Putamen (tissue), 1 donor: ENCODE results near the gene CIT.
A peak's percentile ranks its signal among the peaks of the same experiment; 100 is the strongest.
"Not testable (repeated sequence)": the region's sequence is repeated elsewhere in the genome, so short reads cannot be mapped to it uniquely, and the experiment has no call there.

Experiments used
- DNase-seq: peaks from one replicate; pipeline ENCODE4 v3.0.0-alpha.2; 2016; ENCODE audit warnings: low spot score

CIT gene

GRCh38 chr12:119674560-119674959, 202.6 kb downstream of the CIT start:
- no peak for DNase-seq

- DNase-seq, result no peak
Measured at GRCh38 chr12:119673634-119674033, 203.5 kb downstream of the CIT start.

- no peak for DNase-seq
Measured at GRCh38 chr12:119672194-119672593, 204.9 kb downstream of the CIT start.

DNA sequence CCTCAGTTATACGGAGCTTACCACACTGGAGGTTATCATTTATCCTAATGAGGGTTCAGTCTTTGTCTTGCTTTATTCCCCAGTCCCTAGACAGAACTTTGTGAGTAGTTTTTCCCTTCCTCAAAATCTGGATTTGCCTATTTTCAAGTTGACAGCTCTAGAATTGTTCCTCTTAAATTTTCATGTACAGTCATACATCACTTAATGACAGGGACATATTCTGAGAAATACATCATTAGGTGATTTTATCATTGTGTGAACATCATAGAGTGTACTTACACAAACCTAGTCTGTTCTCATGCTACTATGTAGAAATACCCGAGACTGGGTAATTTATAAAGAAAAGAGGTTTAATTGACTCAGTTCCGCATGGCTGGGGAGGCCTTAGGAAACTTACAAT, 206.1 kb downstream of the CIT start:
- no peak for DNase-seq

GRCh38 chr12:119669744-119670472, 207.2 kb downstream of the CIT start:
- no peak for DNase-seq

GRCh38 chr12:119668324-119668841, 208.7 kb downstream of the CIT start:
- no peak for DNase-seq

- peak; percentile 96 for DNase-seq
Measured at GRCh38 chr12:119667577-119668323, 209.4 kb downstream of the CIT start, which contains the start of gene PRKAB1. TSS of gene PRKAB1 (plus strand) at chr12:119668133. CDS start at chr12:119668245, 112 bp downstream.

DNA sequence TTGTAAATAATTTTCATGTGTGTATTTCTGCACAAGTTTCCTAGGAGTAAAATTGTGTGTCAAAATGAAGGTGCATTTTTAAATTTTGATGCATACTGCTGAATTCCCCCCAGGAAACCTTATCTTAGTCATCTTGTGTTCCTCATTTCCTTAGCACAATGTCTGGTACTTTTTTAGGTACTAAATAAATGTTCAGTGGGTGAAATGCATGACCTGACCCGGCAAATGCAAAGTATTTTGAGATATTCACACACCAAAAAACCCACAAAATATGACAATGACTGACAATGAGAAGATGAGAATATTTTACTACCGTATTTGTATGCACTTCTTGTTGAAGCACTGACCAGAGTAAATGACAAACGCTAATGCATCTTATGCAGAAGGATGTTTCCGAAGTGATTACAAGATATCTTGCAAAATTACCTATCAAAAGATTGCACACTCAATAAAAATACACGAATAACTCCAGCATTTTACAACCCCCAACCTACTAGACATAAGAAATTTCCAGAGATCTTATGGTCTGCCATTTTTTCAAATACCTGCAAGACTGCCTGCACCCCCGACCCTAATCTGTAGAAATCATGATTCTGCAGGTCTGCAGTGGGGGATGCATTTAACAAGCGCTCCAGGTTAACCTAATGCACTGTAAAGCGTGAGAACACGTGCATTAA, 210.1 kb downstream of the CIT start:
- no peak for DNase-seq

DNA sequence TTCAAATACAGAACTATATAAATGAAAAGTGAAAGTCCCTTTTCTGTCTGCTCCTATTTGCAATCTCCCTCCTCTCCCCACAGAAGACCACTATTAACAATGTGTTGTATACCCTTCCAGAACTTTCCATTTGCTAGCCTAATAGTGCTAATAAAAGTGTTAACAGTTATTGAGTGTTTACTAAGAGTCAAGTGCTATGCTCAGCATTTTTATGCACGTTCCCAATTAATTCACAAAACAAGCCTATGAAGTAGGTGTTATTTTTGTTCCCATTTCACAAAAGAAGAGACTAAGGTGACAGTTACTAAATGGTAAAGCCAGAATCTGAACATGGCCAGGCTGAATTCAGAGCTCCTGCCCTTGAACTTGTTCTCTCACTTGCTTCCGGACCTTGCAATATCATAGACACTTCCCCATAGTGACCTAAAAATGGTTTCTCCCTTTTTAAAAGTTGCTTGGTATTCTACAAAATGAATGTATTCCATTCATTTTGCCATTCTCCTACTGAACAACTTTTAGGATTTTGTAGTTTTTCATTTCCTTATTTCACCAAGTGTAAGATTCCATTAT, 210.8 kb downstream of the CIT start:
- no peak for DNase-seq

- no peak for DNase-seq
Measured at GRCh38 chr12:119665164-119665929, 211.8 kb downstream of the CIT start.

- no peak for DNase-seq
Measured at GRCh38 chr12:119664642-119665041, 212.5 kb downstream of the CIT start.

- DNase-seq, result no peak
Measured at GRCh38 chr12:119661882-119662281, 215.2 kb downstream of the CIT start.

DNA sequence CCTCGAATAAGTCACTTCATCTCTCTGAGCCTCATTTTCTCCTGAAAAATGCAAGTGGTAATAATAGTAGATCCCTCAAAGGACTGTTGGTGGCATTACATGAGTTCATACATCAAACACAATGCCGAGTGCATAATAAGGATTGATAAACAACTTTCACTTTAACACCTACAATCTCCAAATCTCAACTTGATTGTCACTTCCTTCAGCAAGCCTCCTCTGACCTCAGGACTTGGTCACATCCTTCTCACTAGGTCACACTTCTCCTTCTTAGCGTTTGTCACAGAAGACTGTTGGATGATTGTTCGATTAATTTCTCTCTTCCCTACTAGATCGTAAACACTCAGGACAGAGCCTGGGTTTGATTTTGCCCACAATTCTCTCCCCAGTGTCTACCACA, 217.0 kb downstream of the CIT start:
- DNase-seq, result no peak

DNA sequence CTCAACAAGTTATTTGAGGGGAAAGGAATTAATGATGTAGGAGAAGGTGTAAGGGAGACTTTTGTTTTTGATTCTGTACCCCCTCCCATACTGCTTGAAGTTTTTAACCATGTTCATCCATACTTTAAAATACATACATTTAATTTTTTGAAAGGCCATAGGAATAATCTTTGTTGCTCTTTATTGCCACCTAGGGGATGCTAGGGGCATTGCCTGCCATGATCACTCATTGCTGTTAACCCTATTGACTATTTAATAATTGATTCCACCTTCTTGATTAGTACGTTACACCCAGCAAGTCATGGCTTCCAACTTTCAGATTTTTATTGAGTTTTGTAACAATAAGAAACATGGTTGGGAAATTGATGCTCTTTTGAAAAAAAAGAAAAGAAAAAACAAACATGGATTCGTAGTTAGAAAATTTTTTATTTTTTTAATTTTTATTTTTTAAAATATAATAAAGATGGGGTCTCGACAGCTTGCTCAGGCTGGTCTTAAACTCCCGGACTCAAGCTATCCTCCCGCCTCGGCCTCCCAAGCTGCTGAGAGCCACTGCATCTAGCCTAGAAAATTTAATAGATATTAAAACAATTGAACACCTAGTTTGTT, 217.7 kb downstream of the CIT start:
- DNase-seq, result no peak

- not testable (repeated sequence) for DNase-seq
Measured at GRCh38 chr12:119658166-119658565, 219.0 kb downstream of the CIT start.

DNA sequence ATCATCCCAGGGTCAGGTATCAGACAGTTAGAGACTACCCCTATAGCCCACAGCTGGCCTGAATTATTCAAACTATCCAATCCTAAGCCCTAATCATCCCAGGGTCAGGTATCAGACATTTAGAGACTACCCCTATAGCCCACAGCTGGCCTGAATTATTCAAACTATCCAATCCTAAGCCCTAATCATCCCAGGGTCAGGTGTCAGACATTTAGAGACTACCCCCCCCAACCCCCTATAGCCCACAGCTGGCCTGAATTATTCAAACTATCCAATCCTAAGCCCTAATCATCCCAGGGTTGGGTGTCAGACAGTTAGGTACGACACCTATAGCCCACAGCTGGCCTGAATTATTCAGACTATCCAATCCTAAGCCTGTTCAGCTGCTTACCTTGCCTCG, 220.1 kb downstream of the CIT start:
- DNase-seq, result not testable (repeated sequence)

GRCh38 chr12:119652665-119653064, 224.5 kb downstream of the CIT start:
- DNase-seq, result no peak

GRCh38 chr12:119649202-119649808, 227.8 kb downstream of the CIT start:
- no peak for DNase-seq

- no peak for DNase-seq
Measured at GRCh38 chr12:119645535-119646059, 231.5 kb downstream of the CIT start.

DNA sequence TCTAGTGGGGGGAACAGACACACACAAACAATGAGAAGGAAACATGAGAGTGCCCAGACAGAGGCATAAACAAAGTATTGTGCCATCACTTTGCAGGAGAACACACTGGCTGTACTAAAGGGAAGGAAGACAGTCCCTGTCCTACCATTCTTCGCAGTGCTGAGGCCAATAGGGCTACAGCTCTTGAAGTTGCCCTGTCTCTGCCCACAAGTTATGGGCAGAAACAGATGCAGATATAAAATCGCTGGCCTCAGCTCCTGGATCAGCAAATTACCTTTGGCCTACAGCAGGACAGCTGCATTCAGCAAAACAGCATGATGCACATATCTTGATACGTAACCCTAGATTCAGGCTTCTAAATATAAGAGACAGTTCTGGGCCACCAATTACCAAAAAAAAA, 232.2 kb downstream of the CIT start:
- no peak for DNase-seq
